Putamen (tissue), 1 donor: ENCODE data around the gene SBNO2.

ENCODE experiments used
- DNase-seq: peaks from one replicate; pipeline ENCODE4 v3.0.0-alpha.2; 2016; ENCODE audit warnings: low spot score

Gene SBNO2, protein sequence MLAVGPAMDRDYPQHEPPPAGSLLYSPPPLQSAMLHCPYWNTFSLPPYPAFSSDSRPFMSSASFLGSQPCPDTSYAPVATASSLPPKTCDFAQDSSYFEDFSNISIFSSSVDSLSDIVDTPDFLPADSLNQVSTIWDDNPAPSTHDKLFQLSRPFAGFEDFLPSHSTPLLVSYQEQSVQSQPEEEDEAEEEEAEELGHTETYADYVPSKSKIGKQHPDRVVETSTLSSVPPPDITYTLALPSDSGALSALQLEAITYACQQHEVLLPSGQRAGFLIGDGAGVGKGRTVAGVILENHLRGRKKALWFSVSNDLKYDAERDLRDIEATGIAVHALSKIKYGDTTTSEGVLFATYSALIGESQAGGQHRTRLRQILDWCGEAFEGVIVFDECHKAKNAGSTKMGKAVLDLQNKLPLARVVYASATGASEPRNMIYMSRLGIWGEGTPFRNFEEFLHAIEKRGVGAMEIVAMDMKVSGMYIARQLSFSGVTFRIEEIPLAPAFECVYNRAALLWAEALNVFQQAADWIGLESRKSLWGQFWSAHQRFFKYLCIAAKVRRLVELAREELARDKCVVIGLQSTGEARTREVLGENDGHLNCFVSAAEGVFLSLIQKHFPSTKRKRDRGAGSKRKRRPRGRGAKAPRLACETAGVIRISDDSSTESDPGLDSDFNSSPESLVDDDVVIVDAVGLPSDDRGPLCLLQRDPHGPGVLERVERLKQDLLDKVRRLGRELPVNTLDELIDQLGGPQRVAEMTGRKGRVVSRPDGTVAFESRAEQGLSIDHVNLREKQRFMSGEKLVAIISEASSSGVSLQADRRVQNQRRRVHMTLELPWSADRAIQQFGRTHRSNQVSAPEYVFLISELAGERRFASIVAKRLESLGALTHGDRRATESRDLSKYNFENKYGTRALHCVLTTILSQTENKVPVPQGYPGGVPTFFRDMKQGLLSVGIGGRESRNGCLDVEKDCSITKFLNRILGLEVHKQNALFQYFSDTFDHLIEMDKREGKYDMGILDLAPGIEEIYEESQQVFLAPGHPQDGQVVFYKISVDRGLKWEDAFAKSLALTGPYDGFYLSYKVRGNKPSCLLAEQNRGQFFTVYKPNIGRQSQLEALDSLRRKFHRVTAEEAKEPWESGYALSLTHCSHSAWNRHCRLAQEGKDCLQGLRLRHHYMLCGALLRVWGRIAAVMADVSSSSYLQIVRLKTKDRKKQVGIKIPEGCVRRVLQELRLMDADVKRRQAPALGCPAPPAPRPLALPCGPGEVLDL (N-terminal part only)

GRCh38 chr19:1173845-1174809 is at the start of gene SBNO2:
SBNO2 (minus strand) TSS chr19:1174268; CDS start chr19:1154276, 19,992 bp downstream.
- peak; percentile 78 for DNase-seq

DNA sequence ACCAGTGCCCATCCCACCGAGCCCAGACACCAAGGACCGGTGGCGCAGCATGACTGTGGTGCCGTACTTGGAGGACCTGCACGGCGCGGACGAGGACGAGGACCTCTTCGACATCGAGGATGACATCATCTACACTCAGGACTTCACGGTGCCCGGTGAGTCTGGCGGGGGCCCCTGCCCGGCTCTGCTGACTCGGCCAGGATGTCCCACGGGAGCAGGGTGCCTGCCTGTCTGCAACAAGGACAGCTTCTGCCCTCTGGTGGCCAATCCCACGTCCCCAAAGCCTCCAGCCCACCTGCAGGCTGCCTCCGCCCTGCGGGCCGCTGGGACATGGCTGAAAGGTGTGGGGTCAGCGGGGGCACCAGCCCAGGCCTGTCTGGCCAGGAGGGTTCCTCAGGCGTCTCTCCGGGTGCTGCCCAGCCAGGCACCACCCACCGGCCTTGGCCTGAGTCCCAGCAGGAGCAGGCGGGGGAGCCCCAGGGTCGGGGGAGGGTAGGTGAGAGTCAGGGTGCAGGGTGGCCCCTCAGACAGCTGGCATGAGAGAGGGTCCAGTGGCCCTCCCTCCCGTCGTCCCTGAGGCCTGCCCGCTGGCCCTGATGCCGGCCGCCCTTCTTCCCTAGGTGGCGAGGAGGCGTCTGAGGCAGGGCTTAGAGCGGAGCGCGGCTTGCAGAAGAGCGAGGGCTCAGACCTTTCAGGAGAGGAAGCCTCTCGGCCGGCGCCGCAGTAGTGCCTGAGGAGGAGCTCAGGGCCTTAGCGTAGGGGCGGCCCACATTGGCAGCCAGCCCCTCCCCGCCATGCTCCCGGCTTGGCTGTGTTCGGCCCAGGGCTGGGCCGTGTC is 49.2 kb upstream of the SBNO2 start:
- DNase-seq, result no peak

- no peak for DNase-seq
Observed at GRCh38 chr19:1222394-1222793, 48.3 kb upstream of the SBNO2 start.

GRCh38 chr19:1221904-1222255 is 47.8 kb upstream of the SBNO2 start:
- DNase-seq, result no peak

DNA sequence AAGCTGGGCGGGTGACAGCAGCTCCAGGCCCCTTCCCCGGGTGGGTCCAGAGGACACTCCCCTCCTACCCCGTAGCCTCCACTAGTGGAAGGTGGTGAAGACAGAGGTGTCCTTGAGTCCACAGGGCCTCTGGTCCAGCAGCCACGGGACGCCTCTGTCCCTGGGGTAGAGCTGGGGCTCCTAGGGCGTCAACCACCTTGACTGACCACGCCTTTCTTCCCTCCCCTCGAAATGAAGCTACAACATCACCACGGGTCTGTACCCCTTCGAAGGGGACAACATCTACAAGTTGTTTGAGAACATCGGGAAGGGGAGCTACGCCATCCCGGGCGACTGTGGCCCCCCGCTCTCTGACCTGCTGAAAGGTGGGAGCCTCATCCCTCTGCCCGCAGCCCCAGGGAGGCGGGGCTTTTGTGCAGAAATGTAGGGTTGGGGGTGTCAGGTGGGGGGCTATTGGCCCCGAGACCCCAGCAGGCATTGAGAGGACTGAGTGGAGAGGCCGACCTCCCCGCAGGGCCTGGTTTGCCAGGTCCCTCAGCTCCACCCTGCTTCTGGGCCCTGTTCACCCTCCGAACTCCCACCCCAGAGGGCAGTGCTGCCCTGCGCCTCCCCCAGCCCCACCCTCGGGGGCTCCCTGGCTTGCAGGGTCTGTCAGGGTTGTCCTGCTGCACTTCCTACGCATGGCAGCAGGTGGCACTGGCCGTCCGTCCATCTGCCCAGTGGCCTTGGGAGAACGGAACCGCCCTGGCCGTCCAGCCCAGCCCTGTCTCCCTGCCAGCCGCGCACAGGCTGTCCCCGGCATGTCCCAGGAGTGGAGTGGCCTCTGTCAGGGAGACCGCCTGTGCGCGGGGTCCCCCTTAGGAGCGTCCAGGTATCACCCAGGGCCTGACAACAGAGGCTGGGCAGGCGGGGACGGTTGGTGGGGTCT is 47.2 kb upstream of the SBNO2 start:
- DNase-seq, result no peak

GRCh38 chr19:1220477-1220930 is 46.4 kb upstream of the SBNO2 start:
- DNase-seq, result no peak

- no peak for DNase-seq
Observed at GRCh38 chr19:1219786-1220476, 45.9 kb upstream of the SBNO2 start.

GRCh38 chr19:1218751-1219567 is 44.9 kb upstream of the SBNO2 start:
- no peak for DNase-seq

GRCh38 chr19:1217366-1217765 is 43.3 kb upstream of the SBNO2 start:
- no peak for DNase-seq

- no peak for DNase-seq
Observed at GRCh38 chr19:1216756-1217155, 42.7 kb upstream of the SBNO2 start.

GRCh38 chr19:1214862-1215731 is 41.0 kb upstream of the SBNO2 start:
- DNase-seq, result peak; percentile 66

- DNase-seq, result no peak
Observed at GRCh38 chr19:1214299-1214861, 40.3 kb upstream of the SBNO2 start.

GRCh38 chr19:1213391-1214286 is 39.6 kb upstream of the SBNO2 start:
- DNase-seq, result peak; percentile 59

GRCh38 chr19:1211494-1212234 is 37.6 kb upstream of the SBNO2 start:
- DNase-seq, result no peak

GRCh38 chr19:1210227-1210538 is 36.1 kb upstream of the SBNO2 start:
- DNase-seq, result peak; percentile 76
